GM13976 (cell line): ENCODE measurements around the gene LYPD6B.

Experiments used
- DNase-seq: peaks from one replicate; pipeline ENCODE4 v3.0.0; 2012; ENCODE audit warnings: low spot score
- CTCF ChIP-seq: IDR thresholded peaks from 2 replicates; pipeline ENCODE4 v1.5.1; 2012; ENCODE audit warnings: borderline replicate concordance, mild to moderate bottlenecking; ENCODE audit not compliant: insufficient read depth; ENCODE audit errors: extremely low read depth, missing control alignments, control extremely low read depth
- in situ Hi-C: fragments of 300-500 bp; cut with MboI; formaldehyde crosslinking; loops from one replicate; pipeline ENCODE4 v1.12.0; 2022; ENCODE audit warnings: low sequenced_read_pairs, mixed read lengths, inconsistent platforms; ENCODE audit not compliant: unreplicated experiment

LYPD6B gene

GRCh38 chr2:149019768-149020167, 18.7 kb upstream of the LYPD6B start:
- in situ Hi-C loops, result loop anchor here (10.0 kb wide), 2 partner anchors 295 to 545 kb away; no protein-coding TSS in a partner anchor
- TF ChIP-seq CTCF, result no peak
- no peak for DNase-seq

- in situ Hi-C loops, result loop anchor here (10.0 kb wide), 2 partner anchors 294 to 544 kb away; no protein-coding TSS in a partner anchor
- TF ChIP-seq CTCF, result no peak
- no peak for DNase-seq
Observed at GRCh38 chr2:149020432-149020851, 18.1 kb upstream of the LYPD6B start.

- TF ChIP-seq CTCF, result no peak
- in situ Hi-C loops, result loop anchor here (10.0 kb wide), 2 partner anchors 294 to 544 kb away; no protein-coding TSS in a partner anchor
- no peak for DNase-seq
Observed at GRCh38 chr2:149021271-149021719, 17.2 kb upstream of the LYPD6B start.

GRCh38 chr2:149021761-149022160, 16.7 kb upstream of the LYPD6B start:
- no peak for DNase-seq
- no peak for TF ChIP-seq CTCF
- in situ Hi-C loops, result loop anchor here (10.0 kb wide), 2 partner anchors 293 to 543 kb away; no protein-coding TSS in a partner anchor

GRCh38 chr2:149023091-149023490, 15.4 kb upstream of the LYPD6B start:
- no peak for TF ChIP-seq CTCF
- in situ Hi-C loops, result loop anchor here (10.0 kb wide), 2 partner anchors 292 to 542 kb away; no protein-coding TSS in a partner anchor
- no peak for DNase-seq

GRCh38 chr2:149027590-149028250, 10.8 kb upstream of the LYPD6B start:
- DNase-seq, result no peak
- TF ChIP-seq CTCF, result no peak
- in situ Hi-C loops, result loop anchor here (10.0 kb wide), 2 partner anchors 287 to 537 kb away; no protein-coding TSS in a partner anchor
